Neutrophil (primary cell): Measurements from ENCODE around the gene MAPK10.

Experiments
- H3K27ac ChIP-seq: fragments of 200-600 bp; sonication (generic); 2 replicates; pipeline ENCODE4 v1.5.1; 2016; ENCODE audit warnings: mild to moderate bottlenecking, moderate library complexity
- H3K27me3 ChIP-seq: fragments of 200-600 bp; sonication (generic); 2 replicates; pipeline ENCODE4 v1.6.0; 2016; ENCODE audit warnings: mild to moderate bottlenecking
- H3K36me3 ChIP-seq: fragments of 200-600 bp; sonication (generic); 2 replicates; pipeline ENCODE4 v1.5.1; 2017
- H3K4me1 ChIP-seq, 2 experiments: fragments of 200-600 bp in 1 of 2; sonication (generic) in 1 of 2; 1 replicate in 1 of 2; 2 replicates in 1 of 2; pipeline versions ENCODE4 v1.5.1 to v1.6.1; 2013 to 2016; ENCODE audit warnings: low read depth in 1 of 2, low read length in 1 of 2, mild to moderate bottlenecking in 1 of 2, moderate library complexity in 1 of 2; ENCODE audit not compliant: control insufficient read depth in 1 of 2, insufficient read depth in 1 of 2
- H3K4me3 ChIP-seq, 2 experiments: fragments of 200-600 bp in 1 of 2; sonication (generic) in 1 of 2; 1 replicate in 1 of 2; 2 replicates in 1 of 2; pipeline ENCODE4 v1.5.1; 2013 to 2016; ENCODE audit warnings: low read depth in 1 of 2, low read length in 1 of 2, mild to moderate bottlenecking in 1 of 2, moderate library complexity in 1 of 2
- H3K9me3 ChIP-seq: fragments of 200-600 bp; sonication (generic); 2 replicates; pipeline ENCODE4 v1.5.1; 2016
- CTCF ChIP-seq: fragments of 200-600 bp; sonication (generic); IDR thresholded peaks from 2 replicates; pipeline ENCODE4 v1.5.1; 2016; ENCODE audit warnings: antibody characterized with exemption

The MAPK10 gene

GRCh38 chr4:85994576-85994975 lies 365.3 kb downstream of the MAPK10 start:
- H3K27ac ChIP-seq, result no peak overlapping the region
- TF ChIP-seq CTCF, result no peak
- peaks cover 52% of the 10 kb centered on the region for H3K36me3 ChIP-seq
- no peaks in the 10 kb centered on the region for H3K4me1 ChIP-seq
- no peaks in the 10 kb centered on the region for H3K9me3 ChIP-seq
- no peak overlapping the region for H3K4me3 ChIP-seq
- H3K27me3 ChIP-seq, result no peaks in the 10 kb centered on the region

- Histone ChIP-seq H3K36me3 (peaks cover 52% of the 10 kb centered on the region), H3K4me1 (no peaks in the 10 kb centered on the region), H3K9me3 (no peaks in the 10 kb centered on the region), H3K4me3 (no peak overlapping the region), H3K27me3 (no peaks in the 10 kb centered on the region), H3K27ac (no peak overlapping the region)
- no peak for TF ChIP-seq CTCF
Observed at GRCh38 chr4:85993641-85994040, 366.2 kb downstream of the MAPK10 start.

GRCh38 chr4:85986266-85986665 lies 373.6 kb downstream of the MAPK10 start:
- Histone ChIP-seq H3K4me1 (no peaks in the 10 kb centered on the region), H3K4me3 (no peak overlapping the region), H3K27me3 (no peaks in the 10 kb centered on the region), H3K27ac (no peak overlapping the region), H3K36me3 (peaks cover 34% of the 10 kb centered on the region), H3K9me3 (no peaks in the 10 kb centered on the region)
- TF ChIP-seq CTCF, result no peak

GRCh38 chr4:85979276-85979675 lies 380.6 kb downstream of the MAPK10 start:
- no peak for TF ChIP-seq CTCF

GRCh38 chr4:85970535-85970934 lies 389.3 kb downstream of the MAPK10 start:
- TF ChIP-seq CTCF, result no peak
- no peak overlapping the region for H3K27ac ChIP-seq

More at GRCh38 chr4:85979276-85979675, 380.6 kb downstream of the MAPK10 start:
- peaks cover 79% of the 10 kb centered on the region for H3K36me3 ChIP-seq
- no peaks in the 10 kb centered on the region for H3K9me3 ChIP-seq
- no peaks in the 10 kb centered on the region for H3K27me3 ChIP-seq
- H3K27ac ChIP-seq, result no peak overlapping the region
- no peak overlapping the region for H3K4me3 ChIP-seq
- H3K4me1 ChIP-seq, result no peaks in the 10 kb centered on the region

More at GRCh38 chr4:85970535-85970934, 389.3 kb downstream of the MAPK10 start:
- Histone ChIP-seq H3K4me1 (no peaks in the 10 kb centered on the region), H3K27me3 (no peaks in the 10 kb centered on the region), H3K36me3 (peaks cover 18% of the 10 kb centered on the region), H3K4me3 (no peak overlapping the region), H3K9me3 (no peaks in the 10 kb centered on the region)
